HepG2 (cell line): ENCODE data around the gene EIF4G1. TPM values are rescaled to one million over a fixed set of nuclear protein-coding genes. Genes with fewer than 3 reads are reported as not detected.

Experiments
- DR1 ChIP-seq: sonication (generic); formaldehyde crosslinking; IDR thresholded peaks from 2 replicates; pipeline ENCODE4 v1.8.0; 2021; ENCODE audit warnings: mild to moderate bottlenecking, missing genetic modification reagents, inconsistent platforms
- ETV5 ChIP-seq: IDR thresholded peaks from 2 replicates; pipeline ENCODE4 v1.6.1; 2018; ENCODE audit warnings: missing biosample characterization, missing genetic modification reagents, inconsistent platforms, borderline replicate concordance
- NRL ChIP-seq: sonication (generic); formaldehyde crosslinking; IDR thresholded peaks from 2 replicates; pipeline ENCODE4 v1.5.0; 2020; ENCODE audit warnings: missing genetic modification reagents, mild to moderate bottlenecking, moderate library complexity, borderline replicate concordance
- RBM22 ChIP-seq: fragments of 200-400 bp; formaldehyde crosslinking; optimal IDR thresholded peaks from 2 replicates; pipeline ENCODE3; 2017; ENCODE audit warnings: mild to moderate bottlenecking, low read length, moderate library complexity
- TAF1 ChIP-seq: sonication (generic); formaldehyde crosslinking; IDR thresholded peaks from 2 replicates; pipeline ENCODE4 v1.4.0; 2020; ENCODE audit warnings: missing genetic modification reagents
- TBX2 ChIP-seq: sonication (generic); formaldehyde crosslinking; IDR thresholded peaks from 2 replicates; pipeline ENCODE4 v1.5.0; 2020; ENCODE audit warnings: missing genetic modification reagents, mild to moderate bottlenecking, borderline replicate concordance
- ZBTB8A ChIP-seq: sonication (generic); formaldehyde crosslinking; IDR thresholded peaks from 2 replicates; pipeline ENCODE4 v1.4.0; 2020; ENCODE audit warnings: mild to moderate bottlenecking, low read depth, missing genetic modification reagents, borderline replicate concordance
- ZNF839 ChIP-seq: sonication (generic); formaldehyde crosslinking; IDR thresholded peaks from 2 replicates; pipeline ENCODE4 v1.4.0; 2020; ENCODE audit warnings: missing genetic modification reagents, mild to moderate bottlenecking, borderline replicate concordance
- polyA plus RNA-seq, 8 experiments: library from polyadenylated mRNA; depleted of rRNA in 3 of 8; stranded (reverse) in 7 of 8; unstranded in 1 of 8; fragments of >200 nt; fragmentation: Illumina TruSeq in 4 of 8; extraction: Trizol in 4 of 8; gene quantifications; 2 replicates each; pipeline versions ENCODE4 v1.2.1 to v1.2.3, GENCODE V29; 2011 to 2016; ENCODE audit warnings: low read depth in 4 of 8, missing spikeins in 1 of 8, mixed read lengths in 1 of 8; ENCODE audit not compliant: insufficient read depth in 1 of 8
- total RNA-seq, 5 experiments: library from RNA; depleted of rRNA; stranded (reverse); fragments of >200 nt; fragmentation: Illumina TruSeq; extraction: Trizol; gene quantifications; 2 replicates each; pipeline ENCODE4 v1.2.3, GENCODE V29; 2016; ENCODE audit warnings: low read depth in 1 of 5
- TF ChIP-seq, protein P1 (sequence below): sonication (generic); formaldehyde crosslinking; IDR thresholded peaks from 2 replicates; pipeline ENCODE4 v1.8.0; 2022; ENCODE audit warnings: low read depth, missing genetic modification reagents
- TF ChIP-seq, protein P2 (sequence below): IDR thresholded peaks from 2 replicates; pipeline ENCODE4 v1.6.1; 2016; ENCODE audit warnings: missing compliant biosample characterization, missing genetic modification reagents, borderline replicate concordance
- TF ChIP-seq, protein P3 (sequence below): sonication (generic); formaldehyde crosslinking; IDR thresholded peaks from 2 replicates; pipeline ENCODE4 v1.8.1; 2023; ENCODE audit warnings: mild to moderate bottlenecking, missing genetic modification reagents, borderline replicate concordance
- TF ChIP-seq, protein P4 (sequence below): sonication (generic); formaldehyde crosslinking; conservative IDR thresholded peaks from 2 replicates; pipeline ENCODE4 v1.4.0; 2020; ENCODE audit warnings: missing genetic modification reagents
- TF ChIP-seq, protein P5 (sequence below): sonication (generic); formaldehyde crosslinking; IDR thresholded peaks from 2 replicates; pipeline ENCODE4 v1.5.0; 2020; ENCODE audit warnings: mild to moderate bottlenecking, missing genetic modification reagents
- TF ChIP-seq, protein P6 (sequence below): sonication (generic); formaldehyde crosslinking; IDR thresholded peaks from 2 replicates; pipeline ENCODE4 v1.9.0; 2021; ENCODE audit warnings: mild to moderate bottlenecking, missing genetic modification reagents

The EIF4G1 gene
- total and polyA plus RNA-seq, 2 of the 13 experiments (the other 11 are each of a cell fraction or from before 2014, with no cell fraction given) = 208 to 213 TPM

DNA sequence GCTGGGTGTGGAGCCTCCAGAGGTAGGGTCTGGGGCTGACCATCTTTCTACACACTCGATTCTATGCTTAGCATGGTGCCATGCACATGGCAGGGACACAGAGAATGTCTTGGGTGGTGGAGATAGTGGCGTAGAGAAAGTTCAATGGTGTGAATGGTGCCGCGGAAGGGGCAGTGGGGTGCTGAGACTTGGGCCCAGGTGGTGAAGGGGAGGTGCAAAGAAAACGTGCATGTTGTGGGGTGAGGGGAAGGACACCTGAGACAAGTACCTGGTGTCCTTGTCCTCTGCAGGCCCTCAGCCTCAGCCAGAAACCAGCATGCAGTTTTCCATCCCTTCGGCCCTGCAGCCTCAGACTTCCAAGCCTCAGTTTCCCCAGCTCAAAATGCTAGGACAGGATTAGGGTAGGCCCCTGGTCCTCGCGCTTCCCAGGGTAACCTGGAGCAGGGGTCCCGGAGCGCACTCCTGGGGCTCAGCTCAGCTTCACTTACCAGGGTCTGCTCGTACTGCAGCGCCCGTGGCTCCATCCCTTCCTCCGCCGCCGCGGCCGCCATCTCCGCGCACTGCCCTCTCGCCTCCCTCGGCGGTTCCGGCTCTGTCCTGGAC is 46.6 kb downstream of the EIF4G1 start (continued):
- TF ChIP-seq, protein P1, sequence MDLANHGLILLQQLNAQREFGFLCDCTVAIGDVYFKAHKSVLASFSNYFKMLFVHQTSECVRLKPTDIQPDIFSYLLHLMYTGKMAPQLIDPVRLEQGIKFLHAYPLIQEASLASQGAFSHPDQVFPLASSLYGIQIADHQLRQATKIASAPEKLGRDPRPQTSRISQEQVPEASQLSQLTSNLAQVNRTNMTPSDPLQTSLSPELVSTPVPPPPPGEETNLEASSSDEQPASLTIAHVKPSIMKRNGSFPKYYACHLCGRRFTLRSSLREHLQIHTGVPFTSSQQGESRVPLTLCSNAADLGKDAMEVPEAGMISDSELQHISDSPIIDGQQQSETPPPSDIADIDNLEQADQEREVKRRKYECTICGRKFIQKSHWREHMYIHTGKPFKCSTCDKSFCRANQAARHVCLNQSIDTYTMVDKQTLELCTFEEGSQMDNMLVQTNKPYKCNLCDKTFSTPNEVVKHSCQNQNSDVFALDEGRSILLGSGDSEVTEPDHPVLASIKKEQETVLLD (CRISPR knock-in tag) = no peak
- TF ChIP-seq, protein P2, sequence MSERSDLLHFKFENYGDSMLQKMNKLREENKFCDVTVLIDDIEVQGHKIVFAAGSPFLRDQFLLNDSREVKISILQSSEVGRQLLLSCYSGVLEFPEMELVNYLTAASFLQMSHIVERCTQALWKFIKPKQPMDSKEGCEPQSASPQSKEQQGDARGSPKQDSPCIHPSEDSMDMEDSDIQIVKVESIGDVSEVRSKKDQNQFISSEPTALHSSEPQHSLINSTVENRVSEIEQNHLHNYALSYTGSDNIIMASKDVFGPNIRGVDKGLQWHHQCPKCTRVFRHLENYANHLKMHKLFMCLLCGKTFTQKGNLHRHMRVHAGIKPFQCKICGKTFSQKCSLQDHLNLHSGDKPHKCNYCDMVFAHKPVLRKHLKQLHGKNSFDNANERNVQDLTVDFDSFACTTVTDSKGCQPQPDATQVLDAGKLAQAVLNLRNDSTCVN (CRISPR knock-in tag) = no peak; the same call in 1 of the 2 replicates
- TF ChIP-seq, protein P3, sequence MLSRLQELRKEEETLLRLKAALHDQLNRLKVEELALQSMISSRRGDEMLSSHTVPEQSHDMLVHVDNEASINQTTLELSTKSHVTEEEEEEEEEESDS = no peak
- TF ChIP-seq TBX2 (CRISPR knock-in tag) (peak; percentile 35; the same call in 1 of the 2 replicates), NRL (CRISPR knock-in tag) (peak; percentile 69; the same call in 1 of the 2 replicates), TAF1 (peak; percentile 85; the same call in 1 of the 2 replicates), DR1 (CRISPR knock-in tag) (0 out of 2 replicates have a peak, but pooled peaks have one; percentile 6), RBM22 (no peak), ZBTB8A (CRISPR knock-in tag) (no peak), ZNF839 (CRISPR knock-in tag) (peak; percentile 18; the same call in 1 of the 2 replicates), ETV5 (CRISPR knock-in tag) (no peak)
- TF ChIP-seq, protein P4, sequence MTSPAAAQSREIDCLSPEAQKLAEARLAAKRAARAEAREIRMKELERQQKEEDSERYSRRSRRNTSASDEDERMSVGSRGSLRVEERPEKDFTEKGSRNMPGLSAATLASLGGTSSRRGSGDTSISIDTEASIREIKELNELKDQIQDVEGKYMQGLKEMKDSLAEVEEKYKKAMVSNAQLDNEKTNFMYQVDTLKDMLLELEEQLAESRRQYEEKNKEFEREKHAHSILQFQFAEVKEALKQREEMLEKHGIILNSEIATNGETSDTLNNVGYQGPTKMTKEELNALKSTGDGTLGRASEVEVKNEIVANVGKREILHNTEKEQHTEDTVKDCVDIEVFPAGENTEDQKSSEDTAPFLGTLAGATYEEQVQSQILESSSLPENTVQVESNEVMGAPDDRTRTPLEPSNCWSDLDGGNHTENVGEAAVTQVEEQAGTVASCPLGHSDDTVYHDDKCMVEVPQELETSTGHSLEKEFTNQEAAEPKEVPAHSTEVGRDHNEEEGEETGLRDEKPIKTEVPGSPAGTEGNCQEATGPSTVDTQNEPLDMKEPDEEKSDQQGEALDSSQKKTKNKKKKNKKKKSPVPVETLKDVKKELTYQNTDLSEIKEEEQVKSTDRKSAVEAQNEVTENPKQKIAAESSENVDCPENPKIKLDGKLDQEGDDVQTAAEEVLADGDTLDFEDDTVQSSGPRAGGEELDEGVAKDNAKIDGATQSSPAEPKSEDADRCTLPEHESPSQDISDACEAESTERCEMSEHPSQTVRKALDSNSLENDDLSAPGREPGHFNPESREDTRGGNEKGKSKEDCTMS (CRISPR knock-in tag) = no peak
- TF ChIP-seq, protein P5, sequence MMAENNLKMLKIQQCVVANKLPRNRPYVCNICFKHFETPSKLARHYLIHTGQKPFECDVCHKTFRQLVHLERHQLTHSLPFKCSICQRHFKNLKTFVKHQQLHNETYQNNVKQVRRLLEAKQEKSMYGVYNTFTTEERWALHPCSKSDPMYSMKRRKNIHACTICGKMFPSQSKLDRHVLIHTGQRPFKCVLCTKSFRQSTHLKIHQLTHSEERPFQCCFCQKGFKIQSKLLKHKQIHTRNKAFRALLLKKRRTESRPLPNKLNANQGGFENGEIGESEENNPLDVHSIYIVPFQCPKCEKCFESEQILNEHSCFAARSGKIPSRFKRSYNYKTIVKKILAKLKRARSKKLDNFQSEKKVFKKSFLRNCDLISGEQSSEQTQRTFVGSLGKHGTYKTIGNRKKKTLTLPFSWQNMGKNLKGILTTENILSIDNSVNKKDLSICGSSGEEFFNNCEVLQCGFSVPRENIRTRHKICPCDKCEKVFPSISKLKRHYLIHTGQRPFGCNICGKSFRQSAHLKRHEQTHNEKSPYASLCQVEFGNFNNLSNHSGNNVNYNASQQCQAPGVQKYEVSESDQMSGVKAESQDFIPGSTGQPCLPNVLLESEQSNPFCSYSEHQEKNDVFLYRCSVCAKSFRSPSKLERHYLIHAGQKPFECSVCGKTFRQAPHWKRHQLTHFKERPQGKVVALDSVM (CRISPR knock-in tag) = no peak
- TF ChIP-seq, protein P6, sequence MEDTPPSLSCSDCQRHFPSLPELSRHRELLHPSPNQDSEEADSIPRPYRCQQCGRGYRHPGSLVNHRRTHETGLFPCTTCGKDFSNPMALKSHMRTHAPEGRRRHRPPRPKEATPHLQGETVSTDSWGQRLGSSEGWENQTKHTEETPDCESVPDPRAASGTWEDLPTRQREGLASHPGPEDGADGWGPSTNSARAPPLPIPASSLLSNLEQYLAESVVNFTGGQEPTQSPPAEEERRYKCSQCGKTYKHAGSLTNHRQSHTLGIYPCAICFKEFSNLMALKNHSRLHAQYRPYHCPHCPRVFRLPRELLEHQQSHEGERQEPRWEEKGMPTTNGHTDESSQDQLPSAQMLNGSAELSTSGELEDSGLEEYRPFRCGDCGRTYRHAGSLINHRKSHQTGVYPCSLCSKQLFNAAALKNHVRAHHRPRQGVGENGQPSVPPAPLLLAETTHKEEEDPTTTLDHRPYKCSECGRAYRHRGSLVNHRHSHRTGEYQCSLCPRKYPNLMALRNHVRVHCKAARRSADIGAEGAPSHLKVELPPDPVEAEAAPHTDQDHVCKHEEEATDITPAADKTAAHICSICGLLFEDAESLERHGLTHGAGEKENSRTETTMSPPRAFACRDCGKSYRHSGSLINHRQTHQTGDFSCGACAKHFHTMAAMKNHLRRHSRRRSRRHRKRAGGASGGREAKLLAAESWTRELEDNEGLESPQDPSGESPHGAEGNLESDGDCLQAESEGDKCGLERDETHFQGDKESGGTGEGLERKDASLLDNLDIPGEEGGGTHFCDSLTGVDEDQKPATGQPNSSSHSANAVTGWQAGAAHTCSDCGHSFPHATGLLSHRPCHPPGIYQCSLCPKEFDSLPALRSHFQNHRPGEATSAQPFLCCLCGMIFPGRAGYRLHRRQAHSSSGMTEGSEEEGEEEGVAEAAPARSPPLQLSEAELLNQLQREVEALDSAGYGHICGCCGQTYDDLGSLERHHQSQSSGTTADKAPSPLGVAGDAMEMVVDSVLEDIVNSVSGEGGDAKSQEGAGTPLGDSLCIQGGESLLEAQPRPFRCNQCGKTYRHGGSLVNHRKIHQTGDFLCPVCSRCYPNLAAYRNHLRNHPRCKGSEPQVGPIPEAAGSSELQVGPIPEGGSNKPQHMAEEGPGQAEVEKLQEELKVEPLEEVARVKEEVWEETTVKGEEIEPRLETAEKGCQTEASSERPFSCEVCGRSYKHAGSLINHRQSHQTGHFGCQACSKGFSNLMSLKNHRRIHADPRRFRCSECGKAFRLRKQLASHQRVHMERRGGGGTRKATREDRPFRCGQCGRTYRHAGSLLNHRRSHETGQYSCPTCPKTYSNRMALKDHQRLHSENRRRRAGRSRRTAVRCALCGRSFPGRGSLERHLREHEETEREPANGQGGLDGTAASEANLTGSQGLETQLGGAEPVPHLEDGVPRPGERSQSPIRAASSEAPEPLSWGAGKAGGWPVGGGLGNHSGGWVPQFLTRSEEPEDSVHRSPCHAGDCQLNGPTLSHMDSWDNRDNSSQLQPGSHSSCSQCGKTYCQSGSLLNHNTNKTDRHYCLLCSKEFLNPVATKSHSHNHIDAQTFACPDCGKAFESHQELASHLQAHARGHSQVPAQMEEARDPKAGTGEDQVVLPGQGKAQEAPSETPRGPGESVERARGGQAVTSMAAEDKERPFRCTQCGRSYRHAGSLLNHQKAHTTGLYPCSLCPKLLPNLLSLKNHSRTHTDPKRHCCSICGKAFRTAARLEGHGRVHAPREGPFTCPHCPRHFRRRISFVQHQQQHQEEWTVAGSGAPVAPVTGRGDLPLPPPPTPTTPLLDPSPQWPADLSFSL (CRISPR knock-in tag) = no peak
